GM18520 (cell line): ENCODE data around the gene RPS6KA2.

Experiments
- ATAC-seq: cut with Tn5 transposase; IDR thresholded peaks from one replicate; pipeline ENCODE4 v1.9.1; 2021; ENCODE audit not compliant: unreplicated experiment

RPS6KA2 gene

DNA sequence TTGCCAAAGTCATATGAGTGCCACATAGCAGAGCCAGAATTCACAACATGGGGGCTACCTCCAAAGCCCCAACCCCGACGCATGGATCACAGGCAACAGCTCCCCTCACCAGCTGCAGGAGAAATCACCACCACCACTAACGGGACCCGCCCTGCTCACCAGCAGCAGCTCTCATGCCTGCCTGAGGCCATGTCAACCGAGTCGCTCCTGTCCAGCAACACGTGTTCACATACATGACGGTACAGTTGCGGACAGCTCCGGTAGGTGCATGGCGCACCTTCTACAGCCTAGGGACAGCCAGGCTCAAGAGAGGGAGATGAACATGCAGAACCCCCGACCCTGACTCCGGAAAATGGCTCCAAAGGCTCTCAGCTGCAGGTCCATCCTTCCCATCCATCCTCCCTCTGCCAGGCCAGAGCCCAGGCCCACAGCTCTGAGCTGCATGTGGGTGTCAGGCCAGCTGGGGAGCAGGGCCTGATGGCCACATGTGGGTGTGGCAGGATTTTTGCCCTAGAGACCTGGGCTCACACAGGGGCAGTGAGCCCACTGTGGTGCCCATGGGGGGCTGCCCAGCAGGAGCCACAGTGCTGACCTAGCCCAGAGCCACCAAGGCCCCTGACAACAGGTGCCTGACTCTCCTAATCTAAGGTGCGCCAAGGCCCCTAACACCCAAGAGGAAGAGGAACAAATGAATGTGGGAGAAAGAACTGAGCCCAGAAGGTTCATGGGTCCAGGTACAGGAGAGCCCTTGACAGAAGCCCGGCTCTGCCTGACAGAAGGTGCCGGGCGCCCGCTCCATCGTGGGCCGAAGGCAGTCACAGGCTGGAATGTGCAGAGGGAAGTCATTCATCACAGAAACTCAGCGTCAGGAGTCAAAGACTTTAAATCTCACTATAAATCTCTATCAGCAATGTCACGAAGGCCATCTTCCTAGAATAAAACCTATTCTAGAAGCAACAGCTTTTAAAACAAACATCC is 10.5 kb downstream of the RPS6KA2 start:
- no peak for ATAC-seq

DNA sequence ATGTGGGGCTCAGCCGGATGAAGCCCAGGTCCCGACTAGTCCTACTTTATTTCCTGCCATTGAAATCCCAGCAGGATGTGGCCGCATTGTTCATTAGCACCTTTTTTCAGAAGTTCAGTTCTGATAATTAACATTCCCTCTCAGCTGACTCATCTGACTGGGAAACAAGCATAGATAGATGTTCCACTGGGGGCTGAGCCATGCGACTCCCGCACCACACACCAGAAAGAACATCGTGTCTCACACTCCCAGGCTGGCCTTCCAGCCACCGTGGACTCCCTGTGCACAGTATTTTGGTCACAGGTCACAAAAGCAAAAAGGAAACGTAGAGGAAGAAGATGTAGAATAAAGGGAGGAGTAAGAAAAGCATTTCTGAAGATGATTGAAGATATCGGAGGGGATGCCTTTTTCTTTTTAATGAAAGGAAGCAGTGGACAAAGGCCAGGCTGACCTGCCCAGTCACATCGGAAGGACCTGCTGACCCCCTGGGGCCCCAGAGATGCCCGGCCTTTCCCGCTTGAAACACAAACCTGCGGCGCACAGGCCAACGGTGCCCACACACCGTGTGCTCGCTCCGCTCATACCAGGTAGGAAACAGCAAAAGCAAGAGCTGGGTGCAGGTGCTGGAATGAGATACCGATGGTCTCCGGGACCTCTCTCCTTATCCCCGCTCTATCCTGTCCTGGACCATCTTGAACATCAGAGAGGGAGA is 11.8 kb downstream of the RPS6KA2 start:
- ATAC-seq: no peak

- ATAC-seq: no peak
These were observed 12.5 kb downstream of the RPS6KA2 start for GRCh38 chr6:166614589-166614988.

GRCh38 chr6:166614171-166614583 is 12.9 kb downstream of the RPS6KA2 start:
- ATAC-seq: no peak

DNA sequence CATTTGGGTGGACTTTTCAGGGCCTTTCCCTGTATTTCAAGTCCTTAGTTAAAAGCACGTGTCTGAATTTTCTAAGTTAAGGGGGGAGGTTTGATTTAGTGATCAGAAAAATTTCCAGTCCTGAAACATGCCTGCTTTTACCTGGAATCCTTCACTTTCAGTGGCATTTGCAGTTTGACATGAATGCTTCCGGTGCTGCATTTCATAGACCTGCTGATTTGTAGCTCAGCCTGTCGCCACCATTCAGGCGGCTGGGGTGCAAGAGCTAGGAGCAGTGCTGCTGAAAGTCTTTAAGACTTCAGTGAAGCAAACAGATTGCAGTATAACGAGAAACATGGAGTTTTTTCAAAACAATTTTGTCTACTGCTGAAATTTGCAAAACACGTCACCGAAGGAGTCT is 14.0 kb downstream of the RPS6KA2 start:
- no peak for ATAC-seq

- ATAC-seq: no peak
These were observed 14.6 kb downstream of the RPS6KA2 start for GRCh38 chr6:166612471-166612881.

DNA sequence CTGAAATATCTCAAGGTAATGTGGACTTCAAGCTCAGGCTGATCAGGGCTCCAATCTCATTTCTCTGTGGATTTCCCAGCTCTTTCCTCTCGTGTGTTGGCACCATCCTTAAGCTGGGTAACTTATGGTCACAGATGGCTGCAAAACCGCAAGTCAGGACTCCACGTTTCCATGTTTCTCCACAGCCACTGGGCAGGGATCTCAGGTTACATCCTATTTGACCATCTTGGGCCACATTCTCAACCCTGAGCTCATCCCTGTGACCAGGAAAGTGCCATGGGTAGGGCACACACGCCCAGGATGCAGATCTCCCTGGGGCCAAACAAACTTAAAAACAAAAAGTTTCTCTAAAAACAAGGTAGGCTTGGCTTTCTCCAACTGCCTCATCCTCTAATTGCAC is 15.4 kb downstream of the RPS6KA2 start:
- ATAC-seq: no peak

- no peak for ATAC-seq
These were observed 17.0 kb downstream of the RPS6KA2 start for GRCh38 chr6:166610069-166610468.

- no peak for ATAC-seq
These were observed 18.3 kb downstream of the RPS6KA2 start for GRCh38 chr6:166608774-166609173.

GRCh38 chr6:166605752-166606151 is 21.3 kb downstream of the RPS6KA2 start:
- no peak for ATAC-seq

DNA sequence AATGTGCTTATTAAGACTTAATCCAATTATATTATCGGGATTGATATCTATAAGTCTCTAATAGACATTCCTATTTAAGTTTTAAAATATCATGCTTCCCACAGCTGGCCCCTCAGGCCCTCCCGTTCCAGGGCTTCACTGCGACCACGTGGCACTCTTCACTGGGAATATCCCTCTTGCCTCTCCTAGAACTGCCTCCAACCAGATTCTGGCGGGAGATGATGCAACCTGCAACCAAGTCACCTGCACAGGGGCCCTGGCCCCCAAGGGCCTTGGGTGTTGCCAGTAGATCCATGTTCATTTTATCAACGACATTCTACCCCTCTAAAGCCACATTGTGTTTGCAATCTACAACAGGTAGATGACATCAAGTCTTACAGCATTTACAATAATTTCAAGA is 22.1 kb downstream of the RPS6KA2 start:
- ATAC-seq: no peak

DNA sequence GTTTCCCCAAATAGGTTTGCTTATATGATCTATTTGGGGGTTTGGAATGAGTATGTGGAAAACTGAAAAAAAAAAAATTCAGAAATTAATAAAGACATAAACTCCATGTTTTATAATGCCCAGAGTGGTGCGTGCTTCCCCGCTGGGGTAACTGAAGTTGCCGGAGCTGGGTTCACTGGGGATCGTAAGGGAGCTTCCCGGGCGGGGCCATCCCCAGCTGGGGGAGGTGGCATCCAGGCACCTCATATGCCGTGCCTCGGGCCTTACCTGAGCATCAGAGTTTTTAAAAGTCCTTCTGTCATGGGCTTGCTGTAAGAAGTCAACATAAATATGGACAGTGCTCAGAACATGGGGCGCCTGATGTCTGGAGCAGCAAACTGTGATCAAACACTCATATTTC is 22.7 kb downstream of the RPS6KA2 start:
- ATAC-seq: no peak

DNA sequence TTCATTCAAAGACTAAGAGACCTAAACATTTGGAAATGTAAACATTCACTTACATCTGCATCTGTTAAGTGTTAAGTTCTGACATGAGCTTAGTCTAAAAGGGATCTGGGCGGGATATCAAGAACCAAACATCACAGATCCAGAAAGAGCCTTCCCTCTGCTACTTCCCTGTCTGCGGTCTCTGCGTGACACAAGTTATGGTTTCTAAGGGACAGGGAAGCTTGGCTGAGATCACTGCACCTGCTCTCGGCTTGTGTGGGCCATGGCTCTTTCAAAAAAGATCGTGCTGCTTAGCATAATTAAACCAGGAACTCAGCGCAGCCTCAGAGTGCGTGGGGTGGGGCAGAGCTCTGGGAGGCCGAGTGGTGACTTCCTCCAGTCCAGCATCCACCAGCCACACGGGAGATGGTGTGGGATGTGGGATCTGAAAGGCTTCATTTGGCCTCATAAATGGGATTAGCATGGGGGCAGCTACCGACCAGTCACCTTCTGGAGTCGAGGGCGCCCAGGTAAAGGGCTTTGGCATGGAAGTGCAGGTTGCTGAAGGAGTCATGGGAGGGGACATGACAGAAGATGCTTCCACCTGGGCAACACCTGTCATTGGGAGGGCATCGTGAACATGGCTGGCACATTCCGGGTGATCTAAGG is 23.9 kb downstream of the RPS6KA2 start:
- ATAC-seq: no peak

- no peak for ATAC-seq
These were observed 25.1 kb downstream of the RPS6KA2 start for GRCh38 chr6:166601956-166602355.

DNA sequence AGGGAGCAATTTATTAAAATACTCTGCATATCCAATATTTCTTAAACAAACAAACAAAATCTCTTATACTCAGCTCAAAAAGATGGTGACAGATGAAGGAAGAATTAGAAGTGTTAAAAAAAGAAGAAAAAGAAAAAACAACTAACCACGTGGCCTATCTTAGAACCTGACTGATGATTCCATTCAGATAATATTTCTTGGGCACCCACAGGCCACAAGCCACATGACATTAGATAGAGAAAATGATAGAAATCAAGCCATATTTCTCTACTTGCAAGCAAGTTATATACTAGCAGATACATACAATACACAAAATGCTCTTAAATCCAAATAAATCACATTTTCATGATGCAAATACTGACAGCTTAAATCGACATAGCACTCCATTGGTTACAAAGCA is 26.1 kb downstream of the RPS6KA2 start:
- ATAC-seq: no peak

GRCh38 chr6:166599205-166599604 is 27.8 kb downstream of the RPS6KA2 start:
- ATAC-seq: no peak

- ATAC-seq: no peak
These were observed 28.5 kb downstream of the RPS6KA2 start for GRCh38 chr6:166598441-166599138.

DNA sequence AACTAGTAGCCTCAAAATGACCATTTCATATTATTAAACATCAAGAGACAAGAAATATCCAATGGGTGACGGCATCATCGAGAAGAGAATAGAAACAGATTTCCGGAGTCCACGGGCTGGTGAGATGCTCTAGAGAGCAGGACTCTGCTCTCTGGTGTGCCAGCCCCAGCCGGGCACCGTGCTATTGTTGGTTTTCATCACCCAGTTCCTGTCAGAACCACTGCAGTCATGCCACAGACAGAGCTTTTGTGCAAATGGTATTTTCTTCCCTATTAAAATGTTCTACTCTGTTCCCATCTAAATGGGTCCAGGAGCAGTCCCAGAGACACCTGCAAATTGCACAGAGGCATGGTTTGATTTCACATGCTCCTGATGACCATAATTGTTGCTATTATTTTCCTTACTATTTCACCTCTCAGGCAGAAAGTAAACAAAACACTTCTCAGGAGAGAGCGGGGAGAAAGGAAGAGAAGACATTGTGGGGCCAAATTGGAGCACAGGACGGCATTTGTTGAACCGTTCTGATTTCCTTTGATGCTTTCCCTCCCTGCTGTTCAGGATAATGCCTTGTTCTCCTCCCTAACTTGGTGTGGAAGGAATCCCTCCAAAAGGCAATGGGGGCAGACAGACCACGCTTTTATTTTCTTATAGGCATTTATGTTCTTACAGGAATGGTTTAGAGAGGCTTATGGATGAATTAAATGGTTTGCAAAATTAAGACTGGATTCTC is 29.2 kb downstream of the RPS6KA2 start:
- ATAC-seq: no peak

GRCh38 chr6:166596776-166597507 is 30.1 kb downstream of the RPS6KA2 start:
- ATAC-seq: no peak

DNA sequence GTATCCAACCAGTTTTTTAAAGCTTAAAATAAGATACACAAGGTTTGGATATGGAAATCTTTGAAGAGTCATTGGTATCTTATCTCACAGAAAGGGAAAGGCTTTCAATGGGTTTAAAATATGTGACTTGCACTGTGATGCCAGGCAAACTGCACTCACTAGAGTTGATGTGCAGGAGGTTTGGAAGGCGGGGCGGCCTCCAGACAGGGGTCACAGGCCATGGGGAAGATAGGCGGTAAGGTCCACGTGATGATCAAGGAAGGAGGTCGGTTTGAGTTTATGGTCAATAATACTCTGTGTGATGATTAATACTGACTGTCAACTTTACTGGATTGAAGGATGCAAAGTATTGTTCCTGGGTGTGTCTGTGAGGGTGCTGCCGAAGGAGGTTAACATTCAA is 31.1 kb downstream of the RPS6KA2 start:
- ATAC-seq: no peak
